Posterior cingulate gyrus (tissue), 11 donors: ENCODE data around the gene HOXC11.

Experiments used
- DNase-seq, 10 donors: peaks; one replicate each; pipeline versions ENCODE4 v3.0.0 to v3.0.0-alpha.2; 2020 to 2021; ENCODE audit warnings: mixed read lengths in 3 of 10
- intact Hi-C: fragments of 100-400 bp; cut with DNase I; formaldehyde crosslinking; loops from one replicate; pipeline ENCODE4 v1.15.1; 2023

HOXC11 gene

DNA sequence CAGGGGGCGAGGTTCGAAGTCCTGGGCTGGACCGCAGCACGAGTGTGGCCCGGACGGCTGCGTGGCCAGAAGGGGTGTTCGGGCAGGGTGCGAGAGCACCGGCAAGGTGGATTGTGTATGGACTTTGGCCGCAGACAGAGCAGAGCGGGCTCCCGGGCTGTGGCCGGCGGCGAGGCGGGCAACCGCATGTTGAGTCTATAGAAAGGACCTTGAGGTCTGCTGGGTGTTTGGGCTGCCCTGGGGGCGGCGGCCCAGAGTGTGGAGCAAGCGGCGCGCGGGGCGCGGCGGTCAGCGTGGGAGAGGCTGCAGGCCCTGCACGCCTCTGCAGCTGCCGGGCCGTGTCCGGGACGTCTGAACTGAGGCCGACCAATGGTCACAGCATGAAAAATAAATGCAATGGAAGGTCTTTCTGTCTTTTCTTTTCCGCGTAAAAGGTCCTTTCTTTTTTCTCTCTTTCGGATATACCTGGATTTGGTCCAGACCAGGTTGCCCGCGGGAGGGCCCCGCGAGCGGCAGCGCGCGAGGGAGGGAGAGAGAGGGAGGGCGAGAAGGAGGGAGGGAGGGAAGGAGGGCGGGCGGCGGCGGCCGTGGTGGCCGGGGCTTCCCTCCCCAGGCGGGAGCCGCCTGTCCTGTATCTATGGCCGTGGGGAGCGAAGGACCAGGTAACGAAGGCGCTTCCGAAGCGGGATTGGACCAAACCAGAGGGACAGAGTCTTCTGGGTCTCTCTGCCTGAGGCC lies 21.5 kb downstream of the HOXC11 start:
- intact Hi-C loops: no loop called here
- no peak for DNase-seq

DNA sequence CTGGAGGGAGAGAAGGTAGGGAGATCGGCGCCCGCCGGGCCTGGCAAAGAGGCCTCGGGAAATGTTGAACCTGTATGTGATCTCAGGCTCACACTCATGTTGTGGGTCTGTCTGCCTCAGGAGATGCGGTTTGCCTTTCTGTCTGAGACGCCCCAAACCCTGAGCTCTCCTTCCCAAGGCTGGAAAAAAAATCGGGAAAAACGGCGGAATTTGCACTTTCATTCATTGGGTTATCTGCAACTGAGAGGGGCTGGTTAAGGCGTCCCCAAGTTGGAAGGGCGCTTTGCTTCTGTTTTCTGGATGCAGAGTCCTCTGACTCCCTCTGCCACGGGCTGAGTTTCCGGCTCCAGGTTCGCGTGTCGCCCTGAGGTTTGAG lies 22.1 kb downstream of the HOXC11 start:
- DNase-seq: no peak
- intact Hi-C loops: no loop called here

DNA sequence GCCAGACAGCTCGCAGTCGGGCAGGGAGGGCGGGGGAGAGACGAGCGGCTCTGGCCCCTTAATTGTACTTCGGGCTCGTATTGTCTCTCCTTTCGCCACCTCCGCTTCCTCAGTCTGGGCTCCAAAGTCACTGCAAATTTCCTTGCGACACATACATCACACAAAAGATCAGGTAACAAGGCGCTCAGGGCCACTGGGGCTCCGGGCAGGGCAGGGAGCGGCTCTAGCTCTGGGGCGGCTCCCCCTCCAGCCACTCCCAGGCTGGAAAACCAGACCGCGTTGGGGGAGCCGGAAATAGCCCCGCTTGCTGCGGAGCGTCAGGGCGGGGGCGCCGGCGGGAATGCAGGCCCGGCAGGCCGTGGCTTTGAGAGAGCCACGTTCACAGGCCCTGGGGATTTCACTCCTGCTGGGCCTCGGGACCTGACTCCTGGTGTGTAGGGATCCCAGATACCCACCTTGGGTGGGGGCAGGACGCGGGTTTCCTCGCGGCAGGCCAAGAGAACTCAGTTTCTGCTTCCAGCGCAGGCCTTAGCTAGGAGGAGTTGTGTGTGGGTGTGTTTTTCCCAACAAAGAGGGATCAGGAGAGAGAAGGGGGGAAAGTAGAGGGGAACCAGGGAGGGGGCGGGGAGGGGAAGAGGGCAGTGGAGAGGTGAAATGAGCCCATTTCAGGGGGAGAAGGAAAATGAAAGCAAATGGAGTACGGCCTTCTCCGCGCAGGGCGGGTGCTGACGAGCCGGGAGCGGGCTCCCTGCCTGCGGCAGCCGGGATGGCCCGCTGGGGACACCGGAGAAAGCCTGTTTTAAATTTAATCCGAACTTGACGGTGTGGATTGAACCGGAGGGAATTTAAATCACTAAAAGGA lies 22.7 kb downstream of the HOXC11 start:
- intact Hi-C loops: no loop called here
- no peak for DNase-seq

DNA sequence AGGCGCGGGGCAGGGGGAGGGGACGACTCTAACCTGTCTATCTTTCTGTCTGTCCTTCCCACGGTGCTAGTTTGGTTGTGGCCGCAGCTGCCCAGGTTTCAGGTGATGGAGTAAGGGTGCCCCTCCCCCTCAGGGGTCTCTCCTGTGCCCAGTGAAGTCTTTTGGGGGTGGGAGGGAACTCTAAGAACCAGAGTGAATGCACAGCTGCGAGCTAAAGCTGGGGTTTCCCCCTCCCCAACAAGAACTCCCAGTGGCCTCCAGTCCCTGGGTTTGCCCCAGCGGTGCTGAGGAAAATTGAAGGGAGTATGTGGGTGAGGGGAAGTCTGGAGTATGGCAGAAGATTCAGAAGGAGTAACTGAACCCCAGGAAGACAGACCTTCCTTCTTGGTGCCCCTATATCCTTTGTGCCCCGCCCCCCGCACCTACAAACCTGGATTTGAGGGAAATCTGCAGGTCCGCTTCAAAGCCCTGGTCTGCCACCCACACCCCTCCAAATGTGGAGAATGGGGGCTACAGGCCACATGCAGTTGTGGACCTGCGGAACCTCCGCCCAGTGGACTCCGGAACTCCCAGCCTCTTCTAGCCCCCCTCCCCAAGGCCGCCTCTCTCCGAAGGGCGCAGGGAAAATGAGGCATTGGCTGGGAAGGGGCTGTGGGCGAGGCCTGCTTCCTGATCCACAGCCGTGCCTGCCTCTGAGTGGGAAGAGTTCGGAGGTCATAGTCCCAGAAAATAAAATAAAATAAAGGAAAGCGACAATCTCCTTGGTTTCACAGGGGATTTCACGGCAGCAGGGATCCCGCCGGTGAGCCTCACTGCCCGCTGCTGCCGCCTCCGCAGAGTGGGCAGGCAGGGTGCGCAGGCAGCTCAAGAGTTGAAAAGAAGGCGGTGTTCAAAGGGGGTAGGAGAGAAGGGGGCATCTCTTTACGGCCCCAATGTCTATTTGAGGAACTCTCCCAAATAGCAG lies 23.6 kb downstream of the HOXC11 start:
- peak in 1 of 10 donors; percentile 39 for DNase-seq

GRCh38 chr12:53997204-53998109 lies 24.5 kb downstream of the HOXC11 start:
- DNase-seq: no peak
- intact Hi-C loops: no loop called here

More for the DNA sequence above, 23.6 kb downstream of the HOXC11 start:
- intact Hi-C loops: no loop called here

DNA sequence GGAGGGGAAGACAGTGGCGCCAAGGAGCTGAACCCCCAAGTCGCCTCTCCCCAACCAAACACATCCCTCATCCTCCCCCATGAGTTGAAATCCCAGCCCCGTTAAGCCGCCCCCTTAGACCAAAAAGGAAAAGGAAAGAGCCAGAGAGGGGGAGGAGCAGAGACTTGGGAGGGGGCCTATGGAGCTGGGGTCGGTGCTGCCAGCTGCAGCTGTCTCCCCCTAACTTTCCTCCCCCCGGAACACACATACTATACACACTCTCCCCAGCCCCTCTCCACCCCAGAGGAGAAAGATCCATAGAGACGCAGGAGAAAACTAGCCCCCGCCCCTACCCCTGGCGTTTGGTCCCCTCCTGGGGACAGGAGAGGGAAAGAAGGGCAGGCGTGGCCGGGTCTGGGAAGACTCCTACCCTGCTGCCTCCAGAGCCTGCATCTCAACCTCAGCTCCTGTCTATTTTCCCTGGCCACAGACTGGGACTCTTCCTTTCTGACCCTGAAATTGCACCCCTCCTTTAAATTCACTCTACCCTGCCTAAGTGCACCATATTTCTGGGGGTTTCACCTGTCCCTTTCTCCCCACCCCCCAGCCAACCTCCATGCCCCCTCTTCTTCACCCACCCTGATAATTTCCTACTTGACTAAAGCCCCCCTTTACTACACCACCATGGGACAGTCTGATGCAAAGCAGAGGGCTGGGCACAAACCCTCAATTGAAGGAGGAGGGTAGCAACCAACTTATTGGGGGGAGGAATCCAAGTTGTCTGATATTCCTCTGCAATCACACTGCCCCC lies 25.4 kb downstream of the HOXC11 start:
- intact Hi-C loops: no loop called here
- DNase-seq: no peak

DNA sequence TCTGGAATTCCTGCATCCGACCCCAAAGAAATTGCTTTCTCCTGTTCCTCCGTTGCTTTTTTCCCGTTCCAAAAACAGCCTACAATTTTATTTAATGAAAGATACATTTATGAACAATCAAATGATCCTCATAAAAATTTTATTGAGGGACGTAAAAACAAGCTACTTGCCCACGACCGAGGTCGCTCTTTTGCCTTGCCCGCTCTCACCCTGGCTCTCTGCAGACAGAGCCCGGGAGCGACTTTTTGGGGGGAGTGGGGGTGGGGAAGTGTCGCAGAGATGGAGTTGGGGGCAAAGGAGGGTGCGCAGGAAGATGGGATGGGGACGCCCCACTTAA lies 25.9 kb downstream of the HOXC11 start:
- intact Hi-C loops: no loop called here
- no peak for DNase-seq

DNA sequence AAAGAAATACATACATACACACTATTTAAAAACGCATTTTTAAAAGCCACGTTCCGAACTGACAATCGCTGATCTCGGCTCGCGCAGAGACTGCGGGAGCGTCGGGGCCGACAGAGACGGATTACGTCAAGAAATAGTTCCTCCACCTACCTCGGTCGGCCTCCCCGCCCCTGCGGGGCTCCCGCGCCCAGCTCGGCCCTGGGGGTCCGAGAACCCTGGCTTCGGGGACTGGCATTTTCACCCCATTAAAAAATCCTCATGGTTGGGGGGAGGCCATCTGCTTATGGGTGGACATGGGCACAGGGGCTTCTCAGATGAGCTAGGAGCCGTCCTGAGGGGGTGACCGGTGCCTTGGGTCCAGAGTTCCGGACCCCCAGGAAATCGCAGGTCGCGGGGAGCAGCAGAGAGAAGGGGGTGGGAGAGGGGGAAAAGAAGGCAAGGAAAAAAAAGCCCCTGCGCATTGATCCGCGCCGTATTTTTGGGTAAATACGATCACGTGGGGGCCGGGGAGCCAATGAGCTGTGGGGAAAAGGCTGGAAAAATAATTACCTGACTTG lies 26.7 kb downstream of the HOXC11 start:
- DNase-seq: no peak
- intact Hi-C loops: no loop called here

- DNase-seq: no peak
- intact Hi-C loops: no loop called here
Observed at GRCh38 chr12:54000116-54001114, 27.5 kb downstream of the HOXC11 start, which contains the start of gene HOXC9. HOXC9 (plus strand) TSS chr12:54000161; CDS start chr12:54000189, 28 bp downstream.

DNA sequence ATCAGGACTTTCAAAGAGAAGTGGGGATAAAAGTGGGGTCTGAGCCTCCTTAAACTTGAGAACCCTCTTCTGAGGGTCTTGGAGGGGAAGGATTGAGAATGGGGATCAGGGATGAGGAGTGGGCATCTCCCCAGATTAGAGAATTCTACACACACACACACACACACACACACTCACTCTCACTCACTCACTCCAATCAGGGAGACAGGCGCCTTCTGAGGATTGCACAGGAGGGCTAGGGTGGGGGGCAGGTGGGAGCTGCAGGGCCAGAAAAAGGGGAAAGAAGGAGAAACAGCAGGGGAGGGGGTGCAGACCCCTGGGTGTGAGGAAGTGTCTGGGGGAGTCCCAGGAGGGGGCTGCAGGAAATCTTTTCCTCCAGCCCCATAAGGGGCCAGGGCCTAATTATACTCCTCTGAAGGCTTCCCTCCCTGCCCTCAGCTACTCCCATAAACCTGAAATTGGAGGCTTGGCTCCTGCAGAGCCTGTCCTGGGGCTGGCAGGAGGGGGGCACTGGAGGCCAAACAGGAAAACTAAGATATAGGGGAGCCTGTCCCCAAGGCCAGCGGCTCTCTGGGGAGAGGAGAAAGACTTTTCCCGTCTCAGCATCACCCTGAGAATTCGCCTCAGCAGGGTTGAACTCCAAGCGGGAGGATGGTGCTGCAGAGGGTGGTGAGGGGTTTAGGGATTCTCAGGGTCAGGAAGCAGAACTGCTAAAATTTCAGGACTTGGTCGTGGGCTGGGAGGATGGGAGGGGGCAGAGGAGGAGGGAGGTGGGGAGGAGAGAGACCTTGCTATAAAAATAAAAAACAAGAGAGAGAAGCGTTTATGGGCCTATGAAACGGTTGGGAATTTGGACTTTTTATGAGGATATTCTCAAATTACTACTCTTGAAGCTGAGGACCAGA lies 28.6 kb downstream of the HOXC11 start:
- intact Hi-C loops: no loop called here
- peak in 1 of 10 donors; percentile 27 for DNase-seq

DNA sequence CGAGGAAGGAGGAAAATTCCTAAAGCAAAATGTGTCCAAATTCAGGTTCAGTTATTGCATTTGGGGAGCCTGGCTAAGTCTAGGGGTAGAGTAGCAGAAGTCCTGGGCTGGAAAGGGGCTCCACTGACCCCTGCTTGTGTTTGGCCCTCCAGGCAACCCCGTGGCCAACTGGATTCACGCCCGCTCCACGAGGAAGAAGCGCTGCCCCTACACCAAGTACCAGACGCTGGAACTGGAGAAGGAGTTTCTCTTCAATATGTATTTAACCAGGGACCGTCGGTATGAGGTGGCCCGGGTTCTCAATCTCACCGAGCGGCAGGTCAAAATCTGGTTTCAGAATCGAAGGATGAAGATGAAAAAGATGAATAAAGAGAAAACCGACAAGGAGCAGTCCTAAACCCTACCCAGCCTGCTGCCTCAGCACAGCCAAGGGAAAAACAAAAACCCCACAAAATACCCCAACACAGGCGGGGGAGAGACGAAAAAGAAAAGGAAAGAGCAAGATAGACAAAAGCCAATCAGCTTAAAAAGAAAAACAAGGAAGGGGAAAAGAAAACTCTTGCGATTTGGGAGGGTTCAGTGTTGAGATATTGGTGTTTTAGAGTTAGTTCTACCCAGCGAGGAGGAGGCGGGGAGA lies 29.5 kb downstream of the HOXC11 start:
- intact Hi-C loops: no loop called here
- DNase-seq: peak in 1 of 10 donors; percentile 47

- DNase-seq: peak in 1 of 10 donors; percentile 1
- intact Hi-C loops: no loop called here
Observed at GRCh38 chr12:54002915-54003389, 30.0 kb downstream of the HOXC11 start.

- intact Hi-C loops: no loop called here
- no peak for DNase-seq
Observed at GRCh38 chr12:54003625-54004024, 30.7 kb downstream of the HOXC11 start.

- intact Hi-C loops: no loop called here
- peak in 1 of 10 donors; percentile 70 for DNase-seq
Observed at GRCh38 chr12:54004063-54004840, 31.3 kb downstream of the HOXC11 start.
